CD4-positive, alpha-beta T cell treated with Interleukin-6 for 4 hours (primary cell): ENCODE results near the gene SLC2A10.

Experiments
- DNase-seq: peaks from one replicate; pipeline ENCODE4 v3.0.0-alpha.2; 2020; ENCODE audit warnings: mixed read lengths

The SLC2A10 gene

GRCh38 chr20:46739431-46740213, 30.2 kb downstream of the SLC2A10 start:
- DNase-seq, result no peak

GRCh38 chr20:46740214-46740609, 30.8 kb downstream of the SLC2A10 start:
- no peak for DNase-seq

DNA sequence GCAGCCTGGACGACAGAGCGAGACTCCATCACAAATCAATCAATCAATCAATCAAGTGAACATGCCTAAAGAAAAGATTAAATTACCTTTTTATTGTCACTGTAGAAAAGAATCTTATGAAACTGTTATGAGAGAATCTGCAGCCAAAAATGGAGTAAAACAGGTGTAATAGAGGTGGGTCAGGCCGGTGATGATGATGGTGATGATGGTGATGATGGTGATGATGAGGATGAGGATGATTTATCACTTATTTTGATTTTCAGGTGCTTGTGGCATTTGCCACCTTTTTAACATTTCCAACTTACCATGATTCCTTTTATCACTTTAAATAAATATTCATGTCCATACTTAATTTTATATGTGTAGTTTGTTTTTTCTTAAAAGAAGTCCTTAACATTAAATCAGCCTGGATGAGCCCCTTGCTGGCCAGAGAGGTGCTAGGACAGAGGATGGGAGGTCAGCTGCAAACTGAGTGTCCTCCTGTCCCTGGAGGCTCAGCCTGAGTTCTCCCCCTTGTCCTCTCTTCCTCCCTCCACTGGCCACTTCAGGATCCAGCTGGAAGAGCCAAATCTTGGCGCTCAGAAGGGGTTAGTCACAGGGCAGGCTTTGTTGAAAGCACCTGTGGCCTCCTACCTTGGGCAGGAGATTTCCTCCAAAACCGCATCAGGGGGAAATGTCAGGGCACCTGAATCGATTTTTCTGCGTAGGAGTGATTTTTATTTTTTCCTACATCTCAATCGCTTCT, 32.6 kb downstream of the SLC2A10 start:
- DNase-seq, result no peak

GRCh38 chr20:46742669-46743045, 33.2 kb downstream of the SLC2A10 start:
- no peak for DNase-seq

DNA sequence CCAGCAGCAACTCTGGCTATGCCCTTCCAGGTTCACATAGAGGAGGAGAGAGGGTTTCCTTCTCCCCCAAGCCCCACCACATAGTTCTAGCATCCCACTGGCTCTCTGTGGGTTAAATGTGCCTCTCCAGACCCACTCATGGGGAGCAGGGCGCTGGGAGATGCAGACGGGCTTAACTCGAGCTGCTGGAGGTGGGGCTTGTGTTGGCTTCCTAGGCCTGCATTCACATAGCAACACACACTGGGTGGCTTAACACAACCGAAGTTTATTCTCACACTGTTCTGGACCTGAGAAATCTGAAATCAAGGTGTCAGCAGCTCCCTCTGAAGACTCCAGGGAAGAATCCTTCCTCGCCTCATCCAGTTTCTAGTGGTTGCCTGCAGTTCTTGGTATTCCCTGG, 33.6 kb downstream of the SLC2A10 start:
- no peak for DNase-seq

- DNase-seq, result no peak
Observed at GRCh38 chr20:46746956-46747526, 37.6 kb downstream of the SLC2A10 start.

GRCh38 chr20:46749147-46749546, 39.7 kb downstream of the SLC2A10 start:
- no peak for DNase-seq

GRCh38 chr20:46751856-46752255, 42.4 kb downstream of the SLC2A10 start:
- DNase-seq, result no peak

DNA sequence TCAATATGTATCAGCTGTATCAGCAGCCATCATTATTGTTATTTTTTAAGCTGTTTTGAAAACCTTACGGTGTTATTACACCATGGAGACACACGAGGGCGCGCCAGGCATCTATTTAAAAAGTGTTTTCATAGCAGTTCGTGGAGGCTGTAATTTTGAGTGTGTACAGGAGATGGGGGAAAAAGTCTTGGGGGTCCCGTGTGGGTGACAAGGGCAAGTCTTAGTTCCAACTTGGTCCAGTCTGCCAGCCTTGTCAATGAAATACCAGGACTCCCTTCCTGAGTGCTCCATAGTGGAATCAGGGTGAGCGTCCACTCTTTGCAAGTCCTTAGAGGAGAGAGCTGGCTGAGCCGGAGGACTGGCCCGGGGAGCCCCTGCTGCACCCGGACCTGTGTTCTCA, 43.3 kb downstream of the SLC2A10 start:
- DNase-seq, result peak; percentile 53

DNA sequence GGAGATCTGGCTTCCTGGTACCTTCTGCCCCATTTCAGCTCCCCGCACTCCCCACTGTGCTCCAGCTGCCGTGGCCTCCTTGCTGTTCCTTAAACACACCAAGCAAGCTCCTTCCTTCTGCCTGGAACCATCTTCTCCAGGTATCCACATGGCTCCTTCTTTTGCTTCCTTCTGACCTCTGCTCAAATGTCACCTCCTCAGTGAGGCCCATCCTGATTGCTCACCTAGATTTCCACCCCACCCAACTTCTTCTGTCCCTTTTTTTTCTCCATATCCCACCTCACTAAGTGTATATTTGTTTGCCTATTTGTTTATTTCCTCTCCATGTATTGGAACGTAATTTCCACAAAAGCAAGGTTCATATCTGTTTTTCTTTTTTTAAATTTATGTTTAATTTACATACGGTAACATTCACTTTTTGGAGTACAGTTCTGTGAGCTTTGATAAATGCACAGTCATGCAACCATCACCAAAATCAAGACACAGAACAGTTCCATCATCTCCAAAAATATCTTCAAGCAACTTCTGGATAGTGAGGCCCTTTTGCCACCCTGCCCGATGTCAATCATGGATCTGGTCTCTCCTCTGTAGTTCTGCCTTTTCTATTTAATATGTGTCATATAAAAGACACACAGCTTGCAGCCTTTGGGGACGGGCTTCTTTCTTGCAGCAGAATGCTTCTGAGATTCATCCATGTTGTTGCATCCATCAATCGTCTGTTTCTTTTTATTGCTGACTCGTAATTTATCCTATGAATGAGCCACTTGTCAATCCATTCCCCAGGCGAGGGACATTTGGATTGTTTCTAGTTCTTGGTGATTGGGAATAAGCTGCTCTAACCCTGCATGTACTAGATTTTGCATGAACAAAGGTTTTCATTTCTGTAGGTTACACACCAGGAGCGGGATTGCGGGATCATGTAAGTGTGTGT, 46.3 kb downstream of the SLC2A10 start:
- DNase-seq, result no peak

- DNase-seq, result no peak
Observed at GRCh38 chr20:46756419-46756818, 47.0 kb downstream of the SLC2A10 start.

DNA sequence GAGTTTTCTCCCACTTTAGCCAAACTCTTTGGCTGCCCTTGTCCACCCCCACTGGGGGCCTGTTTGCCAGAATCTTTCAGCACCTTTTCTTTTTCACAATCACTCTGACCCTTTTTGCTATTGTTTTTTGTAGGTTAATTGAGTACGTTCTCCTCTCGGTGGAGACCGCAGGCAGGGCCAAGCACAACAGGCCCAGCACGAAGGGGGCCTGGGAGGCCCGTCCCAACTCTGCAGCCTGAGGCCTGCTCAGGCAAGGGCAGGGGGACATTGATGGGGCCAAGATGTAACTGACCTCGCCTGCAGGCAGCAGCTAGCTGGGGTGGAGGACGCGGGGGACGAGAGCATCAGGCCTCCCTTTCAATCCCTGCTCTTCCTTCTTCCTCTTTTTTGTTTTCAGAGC, 47.7 kb downstream of the SLC2A10 start:
- no peak for DNase-seq

DNA sequence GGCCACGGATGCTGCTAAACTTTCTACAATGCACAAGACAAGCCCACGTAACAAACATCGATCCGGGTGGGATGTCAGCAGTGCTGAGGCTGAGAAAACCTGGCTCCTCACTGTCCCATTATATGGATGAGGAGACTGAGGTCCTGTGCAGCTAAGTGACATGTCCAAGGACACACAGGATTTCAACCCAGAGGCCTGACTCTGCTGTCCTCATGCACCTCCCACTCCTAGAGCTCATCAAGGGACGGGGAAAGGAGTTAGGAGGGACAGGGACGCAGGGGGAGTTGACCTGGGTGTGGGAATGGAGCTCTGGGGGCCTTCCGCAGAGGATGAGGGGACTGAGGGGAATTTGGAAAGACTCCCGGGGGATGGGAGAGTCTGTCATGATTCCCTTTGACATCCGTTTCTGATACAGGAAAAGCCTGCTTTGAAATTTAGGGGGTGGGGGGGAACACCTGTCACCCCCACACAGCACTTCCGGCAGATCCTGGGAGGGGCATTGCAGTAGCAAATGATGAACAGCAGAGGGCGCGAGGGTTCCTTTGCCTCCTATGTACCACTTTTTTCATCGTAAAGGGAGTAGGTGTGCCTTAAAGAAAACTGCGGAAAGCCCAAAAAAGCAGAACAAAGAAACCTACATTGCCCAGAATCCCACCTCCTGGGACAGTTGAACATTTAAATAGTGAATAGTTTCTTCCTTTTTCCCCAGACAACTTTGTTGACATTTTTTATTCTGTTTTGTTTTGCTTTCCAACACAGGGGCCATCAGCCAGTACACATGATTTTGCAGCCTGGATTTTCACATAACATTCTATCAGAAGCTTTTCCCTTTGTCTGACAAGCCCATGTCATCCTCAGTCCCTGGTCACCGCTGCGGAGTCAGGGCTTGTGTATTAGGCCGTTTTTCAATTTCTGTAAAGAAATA, 48.6 kb downstream of the SLC2A10 start:
- peak; percentile 52 for DNase-seq

DNA sequence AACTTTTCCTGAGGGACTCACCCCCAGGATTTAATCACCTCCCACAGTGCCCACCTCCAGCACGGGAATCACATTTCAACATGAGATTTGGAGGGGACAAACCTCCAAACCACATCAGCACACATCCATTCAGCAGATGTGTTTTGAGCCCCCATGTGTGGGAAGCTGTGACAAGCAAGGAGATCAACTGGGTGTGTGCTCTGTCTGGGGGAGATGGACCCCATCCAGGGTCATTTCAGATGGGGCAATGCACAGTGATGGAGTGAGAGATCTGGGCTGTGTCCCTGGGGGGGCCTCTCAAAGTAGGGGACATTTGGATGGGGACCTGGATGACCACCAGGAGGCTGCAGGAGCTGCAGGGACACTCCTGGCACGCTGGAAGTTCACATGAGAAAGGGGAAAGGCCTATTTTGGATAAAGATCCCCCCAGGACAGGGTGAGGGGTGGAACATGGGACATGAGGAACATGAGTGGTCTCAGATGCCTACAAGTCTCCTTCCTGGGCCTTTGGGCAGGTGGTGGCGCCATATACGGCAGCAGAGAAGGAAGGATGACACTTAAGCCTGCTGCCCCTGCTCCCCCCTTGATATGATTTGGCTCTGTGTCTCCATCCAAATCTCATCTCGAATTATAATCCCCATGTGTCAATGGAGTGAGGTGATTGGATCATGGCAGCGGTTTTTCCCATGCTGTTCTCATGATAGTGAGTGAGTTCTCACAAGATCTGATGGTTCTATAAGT, 49.6 kb downstream of the SLC2A10 start:
- DNase-seq, result no peak

DNA sequence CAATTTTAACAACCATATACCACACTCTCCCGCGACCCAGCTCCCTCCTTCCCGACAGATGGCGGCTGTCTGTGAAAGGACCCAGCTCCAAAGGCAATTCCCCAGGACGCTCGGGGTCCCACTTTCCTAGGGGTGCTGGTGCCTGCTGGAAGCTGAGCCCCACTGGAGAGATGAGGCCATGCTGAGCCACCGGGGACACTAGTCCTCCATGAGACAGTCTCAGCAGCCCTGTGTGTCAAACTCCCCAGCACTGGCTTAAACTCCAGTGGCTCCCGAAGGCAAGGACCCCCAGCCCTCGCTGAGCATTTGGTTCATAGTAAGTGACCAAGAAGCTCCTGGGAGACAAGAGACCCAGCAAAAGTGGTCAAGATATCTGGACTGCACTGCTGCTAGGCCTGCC, 52.1 kb downstream of the SLC2A10 start:
- DNase-seq, result no peak

GRCh38 chr20:46764068-46764467, 54.6 kb downstream of the SLC2A10 start:
- no peak for DNase-seq

DNA sequence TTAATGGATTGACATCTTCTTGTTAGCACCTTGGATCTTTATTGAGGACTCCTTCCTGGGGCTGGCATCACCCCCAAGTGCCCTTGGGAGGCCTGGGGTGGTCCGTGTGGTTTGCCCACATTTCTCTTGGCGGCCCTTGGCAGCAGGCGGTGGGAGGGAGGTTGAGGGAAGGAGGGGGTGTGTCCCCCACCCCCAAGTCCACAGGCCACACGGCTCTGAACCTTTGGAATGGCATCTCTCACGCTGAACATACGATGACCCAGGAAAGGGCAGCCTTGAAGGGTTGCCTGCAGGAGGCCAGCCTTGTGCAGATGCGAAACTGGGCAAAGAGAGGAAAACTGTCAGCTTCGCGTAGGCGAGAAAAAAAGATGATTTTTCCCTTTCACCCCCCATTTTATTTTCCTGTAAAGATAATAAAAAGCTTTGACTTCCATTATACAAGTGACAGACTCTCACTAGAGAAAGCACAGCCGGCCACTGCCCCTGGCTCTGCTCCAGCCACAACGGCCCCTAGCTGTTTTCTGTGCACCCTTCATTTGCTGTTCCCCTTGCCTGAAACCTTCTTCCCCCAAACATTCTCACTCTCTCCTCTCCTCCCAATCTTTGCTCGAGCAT, 56.2 kb downstream of the SLC2A10 start:
- DNase-seq, result no peak

GRCh38 chr20:46767127-46767761, 57.8 kb downstream of the SLC2A10 start:
- DNase-seq, result peak; percentile 20

DNA sequence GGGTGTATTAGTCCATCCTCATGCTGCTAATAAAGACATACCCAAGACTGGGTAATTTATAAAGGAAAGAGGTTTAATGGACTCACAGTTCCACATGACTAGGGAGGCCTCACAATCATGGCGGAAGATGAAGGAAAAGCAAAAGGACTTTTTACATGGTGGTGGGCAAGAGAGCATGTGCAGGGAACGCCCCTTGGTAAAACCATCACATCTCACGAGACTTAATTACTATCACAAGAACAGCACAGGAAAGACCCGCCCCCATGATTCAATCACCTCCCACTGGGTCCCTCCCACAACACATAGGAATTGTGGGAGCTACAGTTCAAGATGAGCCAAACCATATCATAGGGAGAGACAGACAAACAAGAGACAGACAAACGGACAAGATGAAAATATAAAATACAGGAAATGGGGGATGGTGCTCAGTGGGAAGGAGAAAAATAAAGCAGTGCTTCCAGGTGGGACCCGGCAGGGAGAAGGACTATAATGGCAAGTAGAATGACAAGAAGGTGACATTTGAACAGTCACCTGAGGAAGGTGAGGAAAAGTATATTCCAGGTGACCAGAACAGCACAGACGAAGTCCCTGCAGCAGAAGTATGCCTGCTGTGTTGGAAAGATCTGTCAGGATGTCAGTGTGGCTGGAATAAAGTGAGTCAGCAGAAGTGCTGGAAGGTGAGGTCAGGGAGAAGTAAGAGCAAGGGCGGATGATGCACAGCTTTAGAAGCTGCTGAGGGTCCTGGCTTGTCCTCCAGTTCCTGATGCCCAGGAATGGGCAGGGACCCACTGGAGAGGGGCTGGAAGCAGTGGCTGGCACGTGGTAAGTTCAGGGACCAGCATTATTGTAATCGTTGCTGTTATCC, 61.1 kb downstream of the SLC2A10 start:
- DNase-seq, result no peak
